Activated CD4-positive, alpha-beta T cell treated with anti-CD3 and anti-CD28 coated beads, Interleukin-2, Interleukin-4, amounts not matched to agents 100 ng/mL and 50 ng/mL, durations not matched to agents 16 hours and 8 hours (primary cell): ENCODE data around the gene CNGA3.
A peak's percentile ranks its signal among the peaks of the same experiment; 100 is the strongest.
"Not testable (repeated sequence)": the region's sequence is repeated elsewhere in the genome, so short reads cannot be mapped to it uniquely, and the experiment has no call there.

Experiments used
- DNase-seq: peaks from one replicate; pipeline ENCODE4 v3.0.0-alpha.2; 2020; ENCODE audit warnings: low spot score

CNGA3 gene

DNA sequence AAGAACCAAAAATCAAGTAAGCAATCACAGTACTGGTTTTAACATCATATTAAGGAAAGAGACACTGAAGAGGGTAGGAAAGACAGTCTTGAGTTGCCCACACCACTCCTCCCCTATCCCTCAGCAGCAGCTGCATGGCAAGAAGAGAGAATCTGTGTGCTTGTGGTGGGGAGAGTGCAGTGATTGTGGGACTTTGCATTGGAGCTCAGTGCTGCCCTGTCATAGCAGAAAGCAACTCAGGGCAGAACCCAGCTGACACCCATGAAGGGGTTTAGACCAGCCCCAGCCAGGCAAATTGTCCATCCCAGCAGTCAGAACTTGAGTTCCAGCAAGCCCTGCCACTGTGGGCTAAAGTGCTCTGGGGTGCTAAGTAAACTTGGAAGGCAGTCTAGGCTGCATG is 57.6 kb downstream of the CNGA3 start:
- DNase-seq, result no peak

- DNase-seq, result no peak
These were observed 58.4 kb downstream of the CNGA3 start for GRCh38 chr2:98404556-98405250.

DNA sequence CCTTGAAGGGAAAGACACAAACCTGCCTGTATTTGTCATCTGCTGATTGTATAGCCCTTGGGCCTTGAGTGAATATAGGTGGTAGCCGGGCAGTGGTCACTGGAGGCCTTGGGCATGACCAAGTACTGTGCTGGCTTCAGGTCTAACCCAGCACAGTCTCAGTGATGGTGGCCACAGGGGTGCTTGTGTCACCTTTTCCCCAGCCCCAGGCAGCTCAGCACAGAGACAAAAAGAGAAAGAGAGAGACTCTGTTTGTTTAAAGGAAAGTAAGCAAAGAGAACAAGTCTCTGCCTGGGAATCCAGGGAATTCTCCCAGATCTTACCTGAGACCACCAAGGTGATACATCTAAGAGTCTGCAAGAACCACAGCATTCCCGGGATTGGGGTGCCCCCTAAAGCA is 59.0 kb downstream of the CNGA3 start:
- no peak for DNase-seq

DNA sequence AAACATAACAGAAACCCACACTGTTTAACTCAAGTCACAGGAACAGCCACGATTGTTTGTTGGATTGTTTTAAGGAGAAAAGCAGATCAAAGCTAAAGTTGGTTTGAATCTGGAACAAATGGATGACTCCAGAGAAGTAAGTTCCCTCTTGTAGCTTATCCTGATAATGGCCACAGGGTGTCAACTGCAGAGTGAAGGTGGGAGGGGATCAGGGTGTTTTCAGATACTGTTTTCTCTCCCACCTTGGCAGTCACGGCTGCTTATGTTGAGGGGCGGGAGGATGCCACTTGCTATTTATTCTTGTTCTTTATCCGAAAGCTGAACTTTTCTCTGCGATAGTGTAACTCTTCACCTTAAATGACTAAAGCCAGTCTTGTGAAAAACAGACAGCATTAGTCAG is 61.9 kb downstream of the CNGA3 start:
- no peak for DNase-seq

DNA sequence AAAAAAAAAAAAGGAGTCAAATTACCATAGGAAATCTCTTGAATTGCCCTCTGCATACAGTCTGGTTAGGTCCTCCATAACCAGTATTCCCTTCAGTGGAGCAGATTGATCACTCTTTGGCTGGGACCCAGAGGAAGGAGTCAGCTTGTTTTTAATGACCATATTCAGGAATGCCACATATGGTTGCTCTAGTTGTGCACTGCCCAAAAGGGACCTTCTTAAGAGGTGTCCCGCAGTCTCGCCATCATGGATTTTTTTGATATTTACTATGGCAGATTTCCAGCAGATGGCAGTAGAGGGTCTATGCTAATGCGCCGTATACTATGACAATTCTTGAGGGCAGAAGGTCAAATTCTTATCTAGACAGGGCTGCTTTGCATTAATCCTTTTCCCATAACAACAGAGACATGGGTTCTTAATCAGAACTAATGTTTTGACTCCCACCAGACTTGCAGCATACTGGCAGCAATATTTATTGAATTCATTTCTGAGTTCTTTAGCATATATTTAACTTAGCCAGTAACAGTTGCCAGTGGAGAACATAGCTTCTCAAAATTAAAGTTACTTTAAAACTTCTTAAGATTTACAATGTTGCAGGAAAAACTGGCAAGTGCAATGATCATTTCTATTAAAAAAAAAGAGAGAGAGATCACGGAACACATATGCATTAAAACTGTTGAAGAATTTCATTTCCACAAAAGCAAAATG is 66.6 kb downstream of the CNGA3 start:
- DNase-seq, result peak; percentile 83

GRCh38 chr2:98414246-98414645 is 68.0 kb downstream of the CNGA3 start:
- not testable (repeated sequence) for DNase-seq

DNA sequence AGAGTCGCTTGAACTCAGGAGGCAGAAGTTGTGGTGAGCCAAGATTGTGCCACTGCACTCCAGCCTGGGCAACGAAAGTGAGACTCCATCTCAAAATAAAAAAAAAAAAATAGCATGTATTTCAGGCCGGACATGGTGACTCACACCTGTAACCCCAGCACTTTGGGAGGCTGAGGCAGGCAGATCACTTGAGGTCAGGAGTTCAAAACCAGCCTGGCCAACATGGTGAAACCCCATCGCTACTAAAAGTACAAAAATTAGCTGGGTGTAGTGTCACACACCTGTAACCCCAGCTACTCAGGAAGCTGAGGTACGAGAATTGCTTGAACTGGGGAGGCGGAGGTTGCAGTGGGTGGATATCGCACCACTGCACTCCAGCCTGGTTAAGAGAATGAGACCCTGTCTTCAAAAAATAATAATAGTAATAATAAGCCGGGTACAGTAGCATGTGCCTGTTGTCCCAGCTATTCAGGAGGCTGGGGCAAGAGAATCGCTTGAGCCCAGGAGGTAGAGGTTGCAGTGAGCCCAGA is 69.5 kb downstream of the CNGA3 start:
- DNase-seq, result not testable (repeated sequence)

DNA sequence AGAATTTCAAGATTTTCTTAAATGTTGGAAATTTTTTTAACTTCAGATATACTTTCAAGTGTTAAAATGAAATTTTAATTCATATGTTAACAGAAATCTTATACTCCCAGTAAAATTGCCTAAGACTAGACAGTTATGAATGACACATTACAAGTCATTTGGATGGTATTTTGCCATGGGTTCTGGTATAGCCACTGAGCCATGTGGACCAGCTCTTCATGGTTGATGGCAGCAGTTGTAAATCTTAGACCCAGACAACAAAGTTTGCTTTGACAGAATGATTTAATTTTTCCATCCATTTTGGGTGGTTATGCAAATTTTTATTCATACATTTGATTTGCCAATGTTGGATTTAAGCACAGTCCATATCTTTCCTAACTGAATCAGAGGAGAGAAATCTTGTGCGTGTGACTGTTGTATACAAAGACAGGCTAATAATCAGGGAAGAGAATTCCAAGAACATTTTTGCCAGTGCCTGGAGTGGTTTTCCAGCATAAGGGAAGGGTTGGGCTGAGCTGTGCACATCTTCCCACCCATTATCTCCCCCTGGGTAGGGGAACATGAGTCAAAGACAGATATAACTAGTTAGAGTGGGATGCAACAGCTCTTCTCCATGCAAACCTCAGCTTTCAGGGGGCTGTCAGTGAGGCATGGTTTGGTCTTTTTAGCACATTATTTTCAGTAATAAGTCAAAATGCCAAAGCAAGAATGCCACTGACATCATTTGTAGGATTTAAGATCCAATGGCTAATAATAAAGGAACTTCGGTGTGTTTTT is 70.3 kb downstream of the CNGA3 start:
- DNase-seq, result no peak

GRCh38 chr2:98419544-98419943 is 73.3 kb downstream of the CNGA3 start:
- no peak for DNase-seq

- no peak for DNase-seq
These were observed 73.9 kb downstream of the CNGA3 start for GRCh38 chr2:98419977-98420725.

DNA sequence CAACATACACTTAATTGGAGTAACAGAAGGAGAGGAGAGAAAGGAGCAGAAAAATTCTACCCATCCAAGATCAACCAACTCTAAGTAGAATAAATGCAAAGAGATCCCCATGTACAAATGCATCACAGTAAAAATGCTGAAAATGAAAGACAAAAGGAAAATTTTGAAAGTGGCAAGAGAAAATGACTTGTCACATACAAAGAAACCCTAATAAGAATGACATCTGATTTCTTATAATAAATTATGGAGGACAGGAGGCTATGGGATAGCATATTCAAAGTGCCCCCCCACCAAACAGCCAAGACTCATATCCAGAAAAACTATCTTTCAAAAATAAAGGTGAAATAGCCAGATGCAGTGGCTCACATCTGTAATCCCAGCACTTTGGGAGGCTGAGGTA is 76.2 kb downstream of the CNGA3 start:
- DNase-seq, result no peak

DNA sequence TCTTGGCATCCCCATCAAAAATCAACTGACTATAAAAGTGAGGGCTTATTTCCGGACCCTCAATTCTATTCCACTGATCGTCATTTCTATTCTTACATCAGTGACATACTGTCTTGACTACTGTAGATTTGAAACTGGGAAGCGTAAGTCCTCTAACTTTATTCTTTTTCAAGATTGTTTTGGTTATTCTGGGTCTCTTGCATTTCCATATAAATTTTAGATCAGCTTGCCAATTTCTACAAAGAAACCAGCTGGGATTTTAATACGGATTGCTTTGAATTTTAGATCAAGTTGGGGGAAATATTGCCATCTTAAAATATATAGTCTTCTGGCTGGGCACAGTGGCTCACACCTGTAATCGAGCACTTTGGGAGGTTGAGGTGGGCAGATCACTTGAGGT is 80.5 kb downstream of the CNGA3 start:
- DNase-seq, result no peak

GRCh38 chr2:98432145-98432544 is 85.9 kb downstream of the CNGA3 start:
- DNase-seq, result no peak

- no peak for DNase-seq
These were observed 87.2 kb downstream of the CNGA3 start for GRCh38 chr2:98433363-98433964.

- no peak for DNase-seq
These were observed 88.2 kb downstream of the CNGA3 start for GRCh38 chr2:98434492-98434891.

- not testable (repeated sequence) for DNase-seq
These were observed 89.4 kb downstream of the CNGA3 start for GRCh38 chr2:98435670-98436069.

GRCh38 chr2:98436734-98437133 is 90.5 kb downstream of the CNGA3 start:
- DNase-seq, result no peak

DNA sequence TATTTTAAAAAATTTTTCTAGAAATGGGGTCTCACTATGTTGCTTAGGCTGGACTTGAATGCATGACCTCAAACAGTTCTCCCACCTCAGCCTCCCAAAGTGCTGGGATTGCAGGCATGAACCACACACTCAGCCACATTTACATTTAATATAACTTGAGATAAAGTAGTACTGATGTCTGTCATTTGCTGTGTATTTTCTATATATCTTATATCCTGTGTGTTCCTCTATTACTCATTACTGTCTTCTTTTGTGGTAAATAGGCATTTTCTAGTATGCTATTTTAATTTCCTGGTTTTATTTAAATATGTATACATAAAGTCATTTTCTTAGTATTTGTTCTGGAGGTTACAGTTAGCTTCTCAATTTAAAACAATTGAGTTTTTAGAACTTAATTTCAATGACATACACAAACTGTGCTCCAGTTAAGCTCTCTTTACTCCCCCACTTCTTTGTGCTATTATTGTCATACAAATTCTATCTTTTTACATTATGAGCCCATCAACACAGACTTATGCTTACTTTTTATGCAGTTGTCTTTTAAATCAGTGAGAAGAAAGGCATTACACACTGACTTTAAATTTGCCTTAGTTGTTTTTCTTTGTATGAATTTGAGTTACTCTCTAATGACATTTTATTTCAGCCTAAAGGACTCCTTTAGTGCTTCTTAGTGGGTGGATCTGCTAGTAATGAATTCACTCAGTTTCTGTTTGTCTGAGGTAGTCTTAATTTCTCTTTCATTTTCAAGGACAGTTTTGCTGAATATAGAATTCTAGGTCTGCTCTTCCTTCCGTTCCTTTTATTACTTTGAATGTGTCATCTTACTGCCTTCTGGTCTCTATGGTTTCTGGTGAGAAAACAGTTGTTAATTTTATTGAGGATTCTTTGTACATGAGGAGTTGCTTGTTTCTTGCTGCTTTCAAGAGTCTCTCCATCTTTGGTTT is 92.2 kb downstream of the CNGA3 start:
- DNase-seq, result peak; percentile 82

DNA sequence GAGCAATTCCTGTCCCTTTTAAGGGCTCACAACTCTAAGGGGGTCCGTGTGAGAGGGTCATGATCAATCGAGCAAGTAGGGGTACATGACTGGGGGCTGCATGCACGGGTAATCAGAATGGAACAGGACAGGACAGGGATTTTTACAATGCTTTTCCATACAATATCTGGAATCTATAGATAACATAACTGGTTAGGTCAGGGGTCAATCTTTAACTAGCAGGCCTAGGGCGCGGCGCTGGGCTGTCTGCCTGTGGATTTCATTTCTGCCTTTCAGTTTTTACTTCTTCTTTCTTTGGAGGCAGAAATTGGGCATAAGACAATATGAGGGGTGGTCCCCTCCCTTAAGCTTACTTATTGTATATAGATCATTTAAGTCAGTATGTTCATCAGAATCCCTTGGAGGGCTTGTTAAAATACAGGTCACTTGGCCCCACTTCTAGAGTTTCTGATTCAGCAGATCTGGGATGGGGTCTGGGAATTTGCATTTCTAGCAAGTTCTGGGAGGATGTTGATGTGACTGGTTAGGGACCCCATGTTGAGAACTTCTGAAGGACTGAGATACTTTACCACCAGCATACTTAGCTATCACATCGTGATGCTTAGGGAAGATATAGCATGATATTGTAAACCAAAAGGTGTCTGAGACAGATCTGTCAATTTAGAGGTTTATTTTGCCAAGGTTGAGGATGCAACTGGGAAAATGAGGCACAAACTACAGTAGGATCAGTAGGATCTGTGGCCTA is 95.6 kb downstream of the CNGA3 start:
- no peak for DNase-seq

GRCh38 chr2:98442488-98442887 is 96.2 kb downstream of the CNGA3 start:
- no peak for DNase-seq
